Breast epithelium (tissue), 4 donors: ENCODE results near the gene G6PC3. TPM values are rescaled to one million over a fixed set of nuclear protein-coding genes. Genes with fewer than 3 reads are reported as not detected.
A peak's percentile ranks its signal among the peaks of the same experiment; 100 is the strongest.

Source experiments
- DNase-seq, 2 donors: peaks; one replicate each; pipeline ENCODE4 v3.0.0-alpha.2; 2019; ENCODE audit warnings: low spot score in 2 of 2
- H3K27ac ChIP-seq, 2 donors: fragments of 200-600 bp; sonication (generic) in 1 of 2; one replicate each; pipeline ENCODE4 v1.5.1; 2016 to 2019; ENCODE audit warnings: mild to moderate bottlenecking in 1 of 2
- H3K27me3 ChIP-seq, 2 donors: fragments of 200-600 bp; sonication (generic) in 1 of 2; one replicate each; pipeline versions ENCODE4 v1.5.1 to v1.6.0; 2017 to 2019; ENCODE audit warnings: control low read depth in 1 of 2, mild to moderate bottlenecking in 1 of 2
- H3K36me3 ChIP-seq: fragments of 200-600 bp; one replicate; pipeline ENCODE4 v1.5.1; 2019
- H3K4me1 ChIP-seq, 2 donors: fragments of 200-600 bp; sonication (generic); one replicate each; pipeline ENCODE4 v1.5.1; 2016 to 2019; ENCODE audit warnings: control low read depth in 1 of 2
- H3K4me3 ChIP-seq, 3 donors: fragments of 200-600 bp; sonication (generic); 1 replicate in 2 of 3; 2 replicates in 1 of 3; pipeline ENCODE4 v1.5.1; 2016 to 2019; ENCODE audit warnings: mild to moderate bottlenecking in 3 of 3, moderate library complexity in 2 of 3
- H3K9me3 ChIP-seq, 2 donors: fragments of 200-600 bp; sonication (generic) in 1 of 2; one replicate each; pipeline ENCODE4 v1.5.1; 2016 to 2019; ENCODE audit warnings: control low read depth in 1 of 2
- CTCF ChIP-seq, 3 donors: fragments of 450-650 bp; IDR thresholded peaks; one replicate each; pipeline ENCODE4 v1.5.1; 2016 to 2017; ENCODE audit warnings: antibody characterized with exemption in 3 of 3, mild to moderate bottlenecking in 3 of 3, moderate library complexity in 3 of 3
- POLR2A ChIP-seq: fragments of 450-650 bp; IDR thresholded peaks from one replicate; pipeline ENCODE4 v1.6.1; 2016; ENCODE audit warnings: antibody characterized with exemption, mild to moderate bottlenecking, moderate library complexity
- POLR2AphosphoS5 ChIP-seq, 3 donors: sonication (generic); formaldehyde crosslinking; IDR thresholded peaks; one replicate each; pipeline ENCODE4 v1.6.1; 2017; ENCODE audit warnings: antibody characterized with exemption in 3 of 3
- intact Hi-C: fragments of 100-400 bp; cut with DNase I; formaldehyde crosslinking; loops from one replicate; pipeline ENCODE4 v1.15.1; 2023; ENCODE audit warnings: low total_unique reads
- total RNA-seq, 3 donors: library from RNA; depleted of rRNA; stranded (reverse); fragments of >200 nt; gene quantifications; one replicate each; pipeline ENCODE4 v1.1.0, GENCODE V29; 2016

The G6PC3 gene
- total RNA-seq, 3 donors from 2014 or later: 34.7 to 39.8 (median 35.4) TPM

- DNase-seq: no peak
- H3K4me3 ChIP-seq: peak overlapping the region in 2 of 3 donors; percentile 94 to 99
- no peak for TF ChIP-seq POLR2AphosphoS5 (IDR thresholded peaks at IDR 0.05)
- TF ChIP-seq CTCF (IDR thresholded peaks at IDR 0.05): no peak
- no peak for TF ChIP-seq POLR2A
- intact Hi-C loops: no loop called here
- H3K27ac ChIP-seq: peak overlapping the region; percentile 96 to 97
- peaks cover 11 to 33% of the 10 kb centered on the region in 2 donors for H3K4me1 ChIP-seq
- no peaks in the 10 kb centered on the region for H3K9me3 ChIP-seq
- no peaks in the 10 kb centered on the region for H3K36me3 ChIP-seq
- no peaks in the 10 kb centered on the region for H3K27me3 ChIP-seq
Measured at GRCh38 chr17:44120851-44121605, 50.5 kb downstream of the G6PC3 start.

DNA sequence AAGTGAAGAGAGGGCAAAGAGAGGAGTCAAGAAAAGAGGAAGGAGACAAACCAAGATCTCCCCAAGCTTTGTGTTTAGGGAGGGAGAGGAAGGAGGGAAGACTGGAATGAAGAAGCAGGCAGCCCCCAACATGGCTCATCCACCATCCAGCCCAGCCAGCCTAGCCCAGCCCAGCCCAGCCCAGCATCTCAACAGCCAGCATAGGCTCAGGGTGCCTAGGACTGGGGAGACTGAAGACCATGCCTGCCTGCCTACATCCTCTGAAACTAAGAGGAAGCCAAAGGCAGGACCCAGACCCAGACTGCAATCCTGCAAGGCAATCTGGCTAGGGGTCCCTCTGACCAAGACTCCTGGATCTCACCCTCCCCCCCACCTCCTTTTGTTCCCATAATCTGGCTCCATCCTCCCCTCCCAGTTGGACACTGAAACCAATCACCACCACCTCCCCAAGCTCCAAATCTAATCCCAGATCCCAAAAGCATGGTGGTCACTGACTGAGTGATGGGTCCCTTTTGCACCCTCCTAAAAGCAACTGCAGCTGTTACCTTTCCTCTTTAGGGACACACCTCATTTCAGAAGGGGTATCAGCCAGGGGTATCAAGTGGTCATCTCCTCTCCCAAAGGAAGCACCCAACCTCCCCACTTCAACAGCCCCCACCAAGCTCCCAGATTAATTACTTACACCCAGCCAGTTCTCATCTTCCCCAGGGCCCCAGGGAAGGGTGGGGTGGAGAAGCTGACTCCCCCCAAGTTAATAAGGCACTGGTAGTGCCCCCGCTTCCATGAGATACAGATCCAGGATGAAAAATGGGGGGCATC, 51.7 kb downstream of the G6PC3 start:
- no peaks in the 10 kb centered on the region for H3K27me3 ChIP-seq
- peak overlapping the region; percentile 96 to 97 for H3K27ac ChIP-seq
- intact Hi-C loops: no loop called here
- no peaks in the 10 kb centered on the region for H3K36me3 ChIP-seq
- peaks cover 11 to 33% of the 10 kb centered on the region in 2 donors for H3K4me1 ChIP-seq
- TF ChIP-seq POLR2A: no peak
- TF ChIP-seq POLR2AphosphoS5 (IDR thresholded peaks at IDR 0.05): no peak
- TF ChIP-seq CTCF (IDR thresholded peaks at IDR 0.05): no peak
- DNase-seq: no peak
- H3K4me3 ChIP-seq: peak overlapping the region; percentile 93 to 99 (median 94)
- no peaks in the 10 kb centered on the region for H3K9me3 ChIP-seq

GRCh38 chr17:44122816-44123355, 52.4 kb downstream of the G6PC3 start:
- no peaks in the 10 kb centered on the region for H3K36me3 ChIP-seq
- no peak for TF ChIP-seq POLR2A
- no peak for TF ChIP-seq POLR2AphosphoS5 (IDR thresholded peaks at IDR 0.05)
- TF ChIP-seq CTCF (IDR thresholded peaks at IDR 0.05): no peak
- no peaks in the 10 kb centered on the region for H3K9me3 ChIP-seq
- peak overlapping the region; percentile 93 to 99 (median 94) for H3K4me3 ChIP-seq
- intact Hi-C loops: no loop called here
- H3K27me3 ChIP-seq: no peaks in the 10 kb centered on the region
- no peak for DNase-seq
- H3K27ac ChIP-seq: peak overlapping the region; percentile 96 to 97
- H3K4me1 ChIP-seq: peaks cover 11 to 33% of the 10 kb centered on the region in 2 donors

- peaks cover 11 to 32% of the 10 kb centered on the region in 2 donors for H3K4me1 ChIP-seq
- intact Hi-C loops: no loop called here
- peak within 1 kb of the TSS; percentile 96 to 97 for H3K27ac ChIP-seq
- peak within 1 kb of the TSS; percentile 93 to 99 (median 94) for H3K4me3 ChIP-seq
- H3K27me3 ChIP-seq: no peaks in the 10 kb centered on the region
- peak; percentile 95 to 96 for DNase-seq
- no peaks in the 10 kb centered on the region for H3K36me3 ChIP-seq
- no peaks in the 10 kb centered on the region for H3K9me3 ChIP-seq
- TF ChIP-seq POLR2AphosphoS5 (IDR thresholded peaks at IDR 0.05): peak; percentile 73 to 78 (median 75)
- TF ChIP-seq CTCF (IDR thresholded peaks at IDR 0.05): peak; percentile 52 to 58 (median 52)
- peak; percentile 25 for TF ChIP-seq POLR2A
Measured at GRCh38 chr17:44123356-44124117, 53.0 kb downstream of the G6PC3 start, which contains the start of gene HDAC5. TSS of gene HDAC5 (minus strand) at chr17:44123641. CDS start at chr17:44117515, 6,126 bp downstream.
